Measurements from ENCODE around the gene HIP1. TPM values are rescaled to one million over a fixed set of nuclear protein-coding genes. Genes with fewer than 3 reads are reported as not detected.
"Not testable (repeated sequence)": the region's sequence is repeated elsewhere in the genome, so short reads cannot be mapped to it uniquely, and the experiment has no call there.

HIP1 gene
- total RNA-seq, 2 experiments from 2014 or later = 2.2 to 2.8 TPM

- POLR2A ChIA-PET = no interaction called here
- peaks cover 20% of the 10 kb centered on the region for H3K4me1 Mint-ChIP-seq
- no peak overlapping the region for H3K4me3 Mint-ChIP-seq
- CTCF ChIA-PET = interaction anchor here (0.8 to 1.5 kb wide), 2 partner anchors 25 to 66 kb away, joined by 3 read pairs; no protein-coding TSS in a partner anchor
- DNase-seq = no peak
- H3K9me3 Mint-ChIP-seq = no peaks in the 10 kb centered on the region
- no peak overlapping the region for H3K27ac Mint-ChIP-seq
- no peaks in the 10 kb centered on the region for H3K36me3 Mint-ChIP-seq (ENCODE audit: low read depth)
- no peaks in the 10 kb centered on the region for H3K27me3 Mint-ChIP-seq
Observed at GRCh38 chr7:75595766-75596165, 143.0 kb downstream of the HIP1 start.

DNA sequence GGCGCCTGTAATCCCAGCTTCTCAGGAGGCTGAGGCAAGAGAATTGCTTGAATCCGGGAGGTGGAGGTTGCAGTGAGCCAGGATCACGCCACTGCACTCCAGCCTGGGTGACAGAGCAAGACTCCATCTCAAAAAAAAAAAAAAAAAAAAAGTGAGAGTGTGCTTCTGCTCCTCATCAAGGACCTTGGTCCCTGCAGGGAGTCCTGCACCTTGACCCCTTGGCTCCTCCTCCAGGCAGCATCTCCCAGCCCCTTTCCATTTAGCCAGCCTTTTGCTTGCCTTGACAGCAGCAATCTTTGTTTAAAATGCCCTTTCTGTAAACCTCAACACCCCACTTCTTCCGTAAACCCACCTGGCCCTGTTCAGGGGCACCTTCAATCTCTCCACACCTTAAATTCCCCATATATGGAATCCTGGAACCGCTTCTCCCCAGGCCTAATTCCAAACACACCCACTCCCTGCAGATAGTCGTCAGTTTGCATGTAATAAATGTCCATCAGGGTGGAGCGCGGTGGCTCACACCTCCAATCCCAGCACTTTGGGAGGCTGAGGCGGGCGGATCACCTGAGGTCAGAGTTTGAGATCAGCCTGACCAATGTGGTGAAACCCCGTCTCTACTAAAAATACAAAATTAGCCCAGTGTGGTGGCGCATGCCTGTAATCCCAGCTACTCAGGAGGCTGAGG is 145.1 kb downstream of the HIP1 start:
- H3K4me3 Mint-ChIP-seq; DNase-seq; H3K9me3 Mint-ChIP-seq; H3K27ac Mint-ChIP-seq; H3K36me3 Mint-ChIP-seq (ENCODE audit: low read depth); CTCF ChIA-PET; POLR2A ChIA-PET; H3K27me3 Mint-ChIP-seq: not testable (repeated sequence)
- H3K4me1 Mint-ChIP-seq = peaks cover 20% of the 10 kb centered on the region

DNA sequence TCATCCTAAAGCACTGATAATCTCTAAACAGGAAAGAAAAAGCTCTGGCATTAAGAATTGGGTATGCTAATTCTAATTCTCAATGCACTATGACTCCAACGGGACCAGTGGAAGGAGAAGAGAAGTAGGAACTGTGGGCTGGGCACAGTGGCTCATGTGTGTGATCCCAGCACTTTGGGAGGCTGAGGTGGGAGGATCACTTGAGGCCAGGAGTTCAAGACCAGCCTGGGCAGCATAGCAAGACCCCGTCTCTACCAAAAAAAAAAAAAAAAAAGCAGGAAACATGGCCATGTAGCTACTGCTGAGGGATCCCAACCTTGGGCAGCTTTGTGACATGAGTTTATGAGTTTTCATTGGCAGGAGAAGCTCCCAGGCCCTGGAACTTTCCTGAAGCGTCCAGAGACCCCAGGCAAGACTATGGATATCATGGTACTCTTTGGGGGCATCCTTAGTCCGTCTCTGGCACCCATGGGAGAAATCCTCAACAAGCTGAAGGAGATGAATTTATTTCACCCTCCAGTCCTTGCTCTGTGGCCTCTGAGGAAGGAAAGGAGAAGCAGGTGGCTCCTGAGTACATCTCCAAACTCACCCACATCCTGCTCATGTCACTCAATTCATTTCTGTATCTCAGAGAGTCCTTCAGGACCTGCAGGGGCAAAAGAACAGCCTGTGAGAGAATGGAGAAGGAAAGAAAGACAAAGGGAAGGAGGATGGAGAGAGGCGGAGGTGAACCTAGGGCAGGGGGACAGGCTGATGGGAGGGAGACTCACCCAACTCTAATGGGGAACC is 147.1 kb downstream of the HIP1 start:
- no peaks in the 10 kb centered on the region for H3K27me3 Mint-ChIP-seq

GRCh38 chr7:75590373-75591005 is 148.3 kb downstream of the HIP1 start:
- H3K36me3 Mint-ChIP-seq (ENCODE audit: low read depth) = no peaks in the 10 kb centered on the region
- H3K4me3 Mint-ChIP-seq = no peak overlapping the region
- POLR2A ChIA-PET = no interaction called here
- H3K4me1 Mint-ChIP-seq = peaks cover 14% of the 10 kb centered on the region
- CTCF ChIA-PET = interaction anchor here (0.7 kb wide), 1 partner anchor 57 kb away, joined by 3 read pairs; no protein-coding TSS in a partner anchor
- no peaks in the 10 kb centered on the region for H3K27me3 Mint-ChIP-seq
- H3K27ac Mint-ChIP-seq = no peak overlapping the region
- no peaks in the 10 kb centered on the region for H3K9me3 Mint-ChIP-seq
- no peak for DNase-seq

More for the DNA sequence above, 147.1 kb downstream of the HIP1 start:
- Mint-ChIP-seq H3K36me3 (ENCODE audit: low read depth) (no peaks in the 10 kb centered on the region), H3K27ac (no peak overlapping the region), H3K4me3 (no peak overlapping the region), H3K9me3 (no peaks in the 10 kb centered on the region), H3K4me1 (peaks cover 15% of the 10 kb centered on the region)
- CTCF ChIA-PET = interaction anchor here (0.7 kb wide), 1 partner anchor 58 kb away, joined by 3 read pairs; no protein-coding TSS in a partner anchor
- POLR2A ChIA-PET = no interaction called here
- DNase-seq = no peak

GRCh38 chr7:75584354-75584753 is 154.4 kb downstream of the HIP1 start:
- no peak overlapping the region for H3K4me3 Mint-ChIP-seq
- no peaks in the 10 kb centered on the region for H3K4me1 Mint-ChIP-seq
- no peak for DNase-seq
- POLR2A ChIA-PET = no interaction called here
- no peaks in the 10 kb centered on the region for H3K36me3 Mint-ChIP-seq (ENCODE audit: low read depth)
- H3K9me3 Mint-ChIP-seq = no peaks in the 10 kb centered on the region
- CTCF ChIA-PET = interaction anchor here (0.9 to 1.0 kb wide), 2 partner anchors 9 kb away, joined by 3 to 4 read pairs; no protein-coding TSS in a partner anchor
- no peaks in the 10 kb centered on the region for H3K27me3 Mint-ChIP-seq
- H3K27ac Mint-ChIP-seq = no peak overlapping the region

DNA sequence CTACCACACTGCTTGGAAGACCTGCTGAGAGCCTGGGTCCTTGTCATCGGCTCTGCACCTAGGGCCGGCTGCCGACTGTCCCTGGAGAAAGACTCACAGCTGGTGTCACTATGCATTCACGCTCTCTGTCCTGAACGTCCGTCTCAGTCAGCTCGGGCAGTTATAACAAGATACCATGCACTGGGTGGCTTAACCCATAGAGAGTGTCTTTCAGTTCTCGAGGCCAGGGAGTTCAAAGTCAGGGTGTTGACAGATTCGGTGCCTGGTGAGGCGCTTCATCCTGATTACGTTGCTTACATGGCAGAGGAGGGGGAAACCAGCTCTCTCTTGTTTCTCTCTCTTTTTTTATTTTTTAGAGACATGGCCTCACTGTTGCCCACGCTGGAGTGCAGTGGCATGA is 155.5 kb downstream of the HIP1 start:
- ChIA-PET POLR2A (no interaction called here), CTCF (interaction anchor here (1.0 kb wide), 1 partner anchor 8 kb away, joined by 3 read pairs; no protein-coding TSS in a partner anchor)
- no peaks in the 10 kb centered on the region for H3K27me3 Mint-ChIP-seq
- DNase-seq = no peak
- H3K4me1 Mint-ChIP-seq = no peaks in the 10 kb centered on the region
- no peak overlapping the region for H3K4me3 Mint-ChIP-seq
- no peak overlapping the region for H3K27ac Mint-ChIP-seq
- no peaks in the 10 kb centered on the region for H3K9me3 Mint-ChIP-seq
- H3K36me3 Mint-ChIP-seq (ENCODE audit: low read depth) = no peaks in the 10 kb centered on the region

- Mint-ChIP-seq H3K4me1 (no peaks in the 10 kb centered on the region), H3K27me3 (no peaks in the 10 kb centered on the region), H3K4me3 (no peak overlapping the region), H3K27ac (no peak overlapping the region), H3K36me3 (ENCODE audit: low read depth) (no peaks in the 10 kb centered on the region), H3K9me3 (no peaks in the 10 kb centered on the region)
- CTCF ChIA-PET = interaction anchor here (0.6 kb wide), 1 partner anchor 33 kb away, joined by 3 read pairs; no protein-coding TSS in a partner anchor
- no peak for DNase-seq
- POLR2A ChIA-PET = no interaction called here
Observed at GRCh38 chr7:75579899-75580298, 158.8 kb downstream of the HIP1 start.

- Mint-ChIP-seq H3K9me3 (no peaks in the 10 kb centered on the region), H3K4me3 (no peak overlapping the region), H3K27ac (no peak overlapping the region), H3K36me3 (ENCODE audit: low read depth) (no peaks in the 10 kb centered on the region), H3K4me1 (peaks cover 5% of the 10 kb centered on the region), H3K27me3 (no peaks in the 10 kb centered on the region)
- ChIA-PET POLR2A (no interaction called here), CTCF (interaction anchor here (0.8 to 1.2 kb wide), 4 partner anchors 9 to 39 kb away, joined by 3 to 4 read pairs (median 3); no protein-coding TSS in a partner anchor)
- no peak for DNase-seq
Observed at GRCh38 chr7:75578081-75578480, 160.7 kb downstream of the HIP1 start.

GRCh38 chr7:75575488-75576121 is 163.1 kb downstream of the HIP1 start:
- CTCF ChIA-PET = interaction anchor here (0.9 kb wide), 1 partner anchor 9 kb away, joined by 4 read pairs; no protein-coding TSS in a partner anchor

DNA sequence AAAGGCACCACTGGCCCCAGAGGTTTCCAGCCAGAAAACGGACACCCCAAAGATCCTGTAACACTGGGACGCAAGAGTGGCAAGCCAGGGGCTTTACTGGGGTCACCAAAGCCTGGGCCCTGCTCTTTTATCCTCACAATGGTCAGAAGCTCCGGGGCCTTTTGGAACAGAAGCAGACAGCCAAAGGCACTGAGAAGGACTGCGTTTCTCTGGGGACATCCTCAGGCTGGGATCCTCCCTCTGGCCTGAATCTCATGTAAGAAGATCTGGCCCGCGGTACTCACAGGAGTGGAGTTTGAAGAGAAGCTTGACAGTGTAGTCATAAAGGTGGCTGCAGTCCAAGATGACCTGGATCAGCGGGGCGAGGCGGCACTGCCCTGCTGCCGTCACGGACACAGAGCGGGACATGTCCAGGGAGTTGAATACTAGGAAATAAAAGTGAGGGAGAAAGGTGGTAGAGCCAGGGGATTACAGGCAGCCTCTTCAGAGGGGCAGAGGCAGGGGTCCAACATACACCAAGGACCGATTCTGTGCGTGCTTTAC is 165.2 kb downstream of the HIP1 start:
- no peak overlapping the region for H3K27ac Mint-ChIP-seq
- ChIA-PET POLR2A (no interaction called here), CTCF (interaction anchor here (0.9 to 1.1 kb wide), 2 partner anchors 11 to 21 kb away, joined by 3 to 5 read pairs; no protein-coding TSS in a partner anchor)
- no peaks in the 10 kb centered on the region for H3K27me3 Mint-ChIP-seq
- H3K4me3 Mint-ChIP-seq = no peak overlapping the region
- no peaks in the 10 kb centered on the region for H3K9me3 Mint-ChIP-seq
- H3K4me1 Mint-ChIP-seq = peaks cover 5% of the 10 kb centered on the region
- no peak for DNase-seq
- no peaks in the 10 kb centered on the region for H3K36me3 Mint-ChIP-seq (ENCODE audit: low read depth)

More at GRCh38 chr7:75575488-75576121, 163.1 kb downstream of the HIP1 start:
- no peak for DNase-seq
- Mint-ChIP-seq H3K9me3 (no peaks in the 10 kb centered on the region), H3K27ac (no peak overlapping the region), H3K4me1 (peaks cover 5% of the 10 kb centered on the region), H3K27me3 (no peaks in the 10 kb centered on the region), H3K4me3 (no peak overlapping the region), H3K36me3 (ENCODE audit: low read depth) (no peaks in the 10 kb centered on the region)
- POLR2A ChIA-PET = no interaction called here

DNA sequence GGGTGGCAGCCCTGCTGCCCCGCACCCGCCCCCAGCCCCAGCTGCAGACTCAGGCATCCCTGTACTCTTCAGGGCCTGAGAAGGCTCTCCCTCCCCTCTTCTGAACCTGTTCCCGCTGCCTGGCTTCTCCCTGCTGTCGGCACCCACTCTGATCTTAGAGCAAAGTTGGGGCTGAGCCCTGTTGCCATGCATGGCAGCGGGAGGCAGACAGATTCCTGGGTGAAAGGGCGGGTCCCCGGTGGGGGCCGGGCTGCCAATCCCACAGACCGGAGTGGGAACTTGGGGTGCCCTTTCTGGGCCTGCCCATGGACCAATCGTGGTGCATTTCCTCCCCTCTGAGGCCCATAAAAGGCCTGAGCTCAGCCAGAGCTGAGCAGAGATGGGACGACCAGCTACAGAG is 165.9 kb downstream of the HIP1 start:
- no peak overlapping the region for H3K4me3 Mint-ChIP-seq
- H3K27ac Mint-ChIP-seq = no peak overlapping the region
- no peaks in the 10 kb centered on the region for H3K9me3 Mint-ChIP-seq
- ChIA-PET POLR2A (no interaction called here), CTCF (interaction anchor here (0.9 to 1.6 kb wide), 3 partner anchors 10 to 20 kb away, joined by 3 to 5 read pairs (median 4); no protein-coding TSS in a partner anchor)
- no peak for DNase-seq
- H3K36me3 Mint-ChIP-seq (ENCODE audit: low read depth) = no peaks in the 10 kb centered on the region
- no peaks in the 10 kb centered on the region for H3K27me3 Mint-ChIP-seq
- H3K4me1 Mint-ChIP-seq = peaks cover 5% of the 10 kb centered on the region

DNA sequence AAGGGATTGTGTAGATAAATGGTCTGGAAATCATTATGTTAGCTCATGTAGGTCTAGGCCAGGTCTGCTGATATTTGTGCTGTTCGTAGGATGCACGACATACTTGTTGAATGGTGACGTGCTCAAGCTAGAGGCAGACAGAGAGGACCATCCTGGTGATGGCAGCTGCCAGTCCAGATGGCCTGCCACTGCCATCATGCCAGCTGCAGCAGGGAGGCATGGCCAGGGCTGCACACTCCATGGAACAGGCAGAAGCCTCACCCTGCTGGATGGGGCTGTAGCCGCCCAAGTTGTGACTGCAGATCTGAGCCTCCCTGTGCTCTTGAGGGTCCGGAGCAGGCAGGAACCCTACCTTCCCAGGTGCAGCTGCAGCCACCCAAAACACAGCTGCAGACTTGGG is 166.3 kb downstream of the HIP1 start:
- Mint-ChIP-seq H3K27me3 (no peaks in the 10 kb centered on the region), H3K4me3 (no peak overlapping the region), H3K27ac (no peak overlapping the region), H3K4me1 (peaks cover 5% of the 10 kb centered on the region), H3K9me3 (no peaks in the 10 kb centered on the region), H3K36me3 (ENCODE audit: low read depth) (no peaks in the 10 kb centered on the region)
- ChIA-PET CTCF (interaction anchor here (1.1 to 1.6 kb wide), 2 partner anchors 10 to 13 kb away, joined by 4 to 5 read pairs; no protein-coding TSS in a partner anchor), POLR2A (no interaction called here)
- DNase-seq = no peak
